Activated CD8-positive, alpha-beta memory T cell treated with anti-CD3 and anti-CD28 coated beads for 24 hours (primary cell): ENCODE measurements around the gene JPT2.

Experiments
- DNase-seq: peaks from one replicate; pipeline ENCODE4 v3.0.0-alpha.2; 2020

The JPT2 gene

DNA sequence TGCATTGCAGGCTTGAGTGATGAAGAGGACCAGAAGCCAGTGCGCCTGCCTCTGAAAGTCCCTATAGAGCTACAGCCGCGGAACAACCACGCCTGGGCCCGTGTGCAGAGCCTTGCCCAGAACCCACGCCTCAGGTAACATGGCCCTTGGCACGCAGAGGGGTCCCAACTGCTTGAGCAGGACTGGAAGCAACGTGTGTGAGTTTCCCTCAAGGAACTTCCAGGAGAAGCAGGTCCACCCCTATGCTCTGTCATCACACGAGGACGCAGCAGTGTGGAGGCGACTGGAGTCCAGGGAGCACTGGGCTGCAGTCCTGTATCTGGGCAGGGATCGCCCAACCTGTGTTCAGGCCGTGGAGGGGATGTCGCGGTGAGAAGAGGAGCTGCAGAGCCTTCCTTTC, 25.1 kb upstream of the JPT2 start:
- DNase-seq = no peak

DNA sequence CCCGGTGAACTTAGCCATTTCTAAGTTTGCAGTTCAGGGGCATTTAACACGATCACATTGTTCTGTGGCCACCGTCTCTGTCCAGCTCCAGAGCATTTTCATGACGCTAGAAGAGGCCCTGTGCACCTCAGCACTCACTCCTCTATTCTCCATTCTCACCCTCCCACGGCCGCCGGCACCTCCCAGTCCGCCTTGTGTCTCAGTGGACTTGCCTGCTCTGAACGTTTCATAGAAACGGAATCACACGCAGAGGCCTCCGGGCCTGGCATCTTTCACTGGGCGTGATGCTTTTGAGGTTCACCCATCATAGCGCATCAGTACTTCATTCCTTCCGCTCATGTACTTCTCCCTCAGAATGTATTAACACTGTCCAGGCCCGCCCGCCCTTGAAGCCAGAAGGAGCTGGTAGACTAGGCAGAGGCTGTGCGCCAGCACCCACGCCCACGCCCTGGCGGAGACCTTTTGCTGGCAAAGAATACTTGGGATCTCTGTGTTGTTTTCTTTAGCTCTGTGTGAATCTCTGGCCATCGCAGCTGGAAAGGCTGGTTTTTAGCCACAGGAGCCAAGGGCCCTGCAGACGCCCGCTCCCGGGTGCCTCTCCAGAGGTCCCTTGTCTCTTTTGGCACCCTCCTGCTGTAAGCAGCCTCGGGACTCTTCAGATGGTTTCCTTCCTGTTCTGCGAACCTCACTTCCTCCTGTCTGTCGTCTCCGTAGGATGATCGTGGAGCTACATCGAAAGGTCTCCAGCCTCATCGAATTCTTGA, 23.4 kb upstream of the JPT2 start:
- DNase-seq = no peak

DNA sequence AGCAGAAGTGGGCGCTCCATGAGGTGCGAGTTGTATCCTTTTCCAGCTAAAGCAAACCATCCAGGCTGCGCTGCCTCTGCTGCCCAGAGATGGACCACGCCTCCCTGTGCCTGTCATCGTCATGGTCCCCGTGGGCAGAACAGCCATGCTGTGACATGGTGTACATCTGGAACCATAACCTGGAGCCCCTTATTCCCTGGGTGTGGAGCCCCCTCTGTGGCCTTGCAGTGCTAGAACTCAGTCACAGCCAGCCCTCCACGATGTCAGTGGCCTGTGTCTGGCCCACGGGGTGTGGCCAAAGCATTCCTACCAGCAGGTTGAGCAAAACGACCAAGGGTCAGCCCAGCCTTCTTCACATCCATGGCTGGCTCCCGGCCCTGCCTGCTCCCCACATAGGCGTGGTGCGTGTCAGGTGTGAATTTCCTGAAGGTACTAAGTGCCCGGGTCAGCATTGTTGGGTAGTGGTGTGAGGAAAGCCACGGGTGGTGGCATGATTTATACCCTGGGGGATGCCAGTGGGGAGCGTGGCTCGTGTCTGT, 22.7 kb upstream of the JPT2 start:
- no peak for DNase-seq

DNA sequence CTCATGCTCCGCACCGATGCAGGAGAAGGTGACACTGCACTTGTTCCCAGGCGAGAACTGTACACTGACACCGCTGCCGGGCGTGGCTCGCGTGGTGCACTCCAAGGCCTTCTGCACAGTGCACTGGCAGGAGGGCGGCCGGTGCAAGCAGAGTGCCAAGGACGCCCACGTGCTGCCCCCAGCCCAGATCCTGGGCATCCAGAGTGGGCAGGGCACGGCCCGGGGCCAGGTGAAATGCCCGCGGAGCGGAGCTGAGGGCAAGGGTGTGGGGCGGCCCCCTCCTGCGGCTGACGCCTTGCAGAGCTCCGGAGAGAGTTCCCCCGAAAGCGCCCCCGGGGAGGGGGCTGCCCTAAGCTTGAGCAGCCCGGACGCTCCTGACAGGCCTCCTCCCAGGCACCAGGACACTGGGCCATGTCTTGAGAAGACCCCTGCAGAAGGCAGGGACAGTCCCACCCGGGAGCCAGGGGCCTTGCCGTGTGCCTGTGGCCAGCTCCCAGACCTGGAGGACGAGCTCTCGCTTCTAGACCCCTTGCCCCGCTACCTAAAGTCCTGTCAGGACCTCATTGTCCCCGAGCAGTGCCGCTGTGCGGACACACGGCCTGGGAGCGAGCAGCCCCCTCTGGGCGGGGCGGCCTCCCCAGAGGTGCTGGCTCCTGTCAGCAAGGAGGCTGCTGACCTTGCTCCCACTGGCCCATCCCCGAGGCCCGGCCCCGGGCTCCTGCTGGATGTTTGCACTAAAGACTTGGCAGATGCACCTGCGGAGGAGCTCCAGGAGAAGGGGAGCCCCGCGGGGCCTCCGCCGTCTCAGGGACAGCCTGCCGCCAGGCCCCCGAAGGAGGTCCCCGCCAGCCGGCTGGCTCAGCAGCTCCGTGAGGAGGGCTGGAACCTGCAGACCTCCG, 21.9 kb upstream of the JPT2 start:
- no peak for DNase-seq

DNA sequence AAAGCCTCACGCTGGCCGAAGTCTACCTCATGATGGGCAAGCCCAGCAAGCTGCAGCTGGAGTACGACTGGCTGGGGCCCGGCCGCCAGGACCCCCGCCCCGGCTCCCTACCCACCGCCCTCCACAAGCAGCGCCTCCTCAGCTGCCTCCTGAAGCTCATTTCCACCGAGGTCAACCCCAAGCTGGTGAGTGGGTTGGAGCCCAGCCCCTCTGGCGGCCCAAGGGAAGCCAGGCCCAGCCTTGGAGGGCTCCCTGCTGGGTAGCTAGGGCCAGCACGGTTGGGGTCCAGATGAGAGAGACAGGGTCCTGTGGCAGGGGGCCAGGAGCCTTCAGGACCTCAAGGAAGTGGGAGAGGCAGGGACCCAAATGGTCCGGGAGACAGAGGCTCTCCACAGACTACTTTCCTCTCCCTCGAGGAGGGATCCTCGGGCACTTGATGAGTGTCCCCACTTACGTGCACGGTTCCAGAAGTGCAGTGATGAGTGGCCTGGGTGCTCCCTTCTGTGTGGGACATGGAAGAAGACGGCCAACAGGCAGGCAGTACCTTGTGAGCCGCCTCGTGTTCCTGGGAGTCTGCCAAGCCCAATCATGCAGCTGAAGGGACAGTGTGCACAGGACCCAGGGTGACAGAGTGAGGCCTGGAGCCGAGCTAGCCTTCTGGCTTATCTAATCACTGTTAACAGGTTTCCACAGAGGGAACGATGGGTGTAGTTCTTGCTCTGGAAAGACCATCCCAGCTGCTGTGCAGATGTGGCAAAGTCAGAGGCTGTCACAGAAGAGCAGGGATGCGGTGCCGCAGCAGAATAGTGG, 21.1 kb upstream of the JPT2 start:
- DNase-seq = no peak

DNA sequence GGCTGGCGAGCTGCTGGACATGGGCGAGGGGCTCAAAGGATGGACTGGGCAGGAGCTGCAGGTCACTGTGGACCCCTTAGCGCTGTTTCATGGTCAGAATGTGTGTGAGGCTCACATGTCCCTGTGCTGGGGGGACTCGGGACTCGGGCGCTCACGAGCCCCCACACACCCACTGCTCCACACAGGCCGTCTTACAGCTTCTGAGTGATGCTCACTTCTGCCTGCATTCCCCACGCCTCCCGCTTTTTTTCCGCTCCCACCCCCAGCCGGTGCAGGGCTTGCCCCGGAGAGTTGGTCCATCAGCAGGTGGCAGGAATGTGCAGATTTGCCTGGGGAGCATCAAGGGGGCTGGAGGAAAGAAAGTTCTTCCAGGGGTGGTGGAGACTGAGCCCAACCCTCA, 20.2 kb upstream of the JPT2 start:
- no peak for DNase-seq

DNA sequence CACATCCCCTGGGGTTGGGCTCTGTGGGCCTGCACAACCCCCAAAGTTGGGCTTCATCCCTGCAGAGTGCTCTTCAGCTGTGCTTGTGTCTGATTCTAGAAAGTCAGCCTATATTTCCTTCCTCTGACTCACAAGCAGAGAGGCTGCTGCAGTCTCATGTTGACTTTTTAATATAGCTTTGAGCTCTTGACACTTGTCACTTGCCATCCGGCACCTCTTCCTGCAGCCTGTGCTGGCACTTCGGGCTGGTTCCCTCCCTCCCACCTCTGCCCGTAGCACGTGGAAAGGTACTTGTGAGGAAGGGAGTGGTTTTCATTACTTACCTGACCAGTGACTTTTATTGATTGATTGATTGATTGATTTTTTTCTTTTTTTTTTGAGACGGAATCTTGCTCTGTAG, 19.0 kb upstream of the JPT2 start:
- DNase-seq = no peak

DNA sequence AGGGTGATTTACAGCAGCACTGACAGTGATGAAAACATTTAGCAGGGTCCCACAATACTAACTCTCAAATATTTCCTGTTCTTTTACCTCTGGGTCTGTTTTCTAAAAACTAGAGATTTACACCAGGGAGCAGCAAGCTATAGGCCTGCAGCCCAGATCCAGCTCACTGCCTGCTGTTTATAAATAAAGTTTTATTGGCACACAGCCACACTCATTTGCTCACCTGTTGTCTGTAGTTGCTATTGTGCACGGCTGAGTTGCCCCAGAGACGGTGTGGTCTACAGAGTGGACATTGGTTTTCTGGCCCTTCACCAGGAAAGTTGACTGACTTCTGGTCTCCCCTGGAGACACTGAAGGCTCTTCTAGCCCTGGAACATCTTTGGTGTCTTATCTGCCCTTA, 16.3 kb upstream of the JPT2 start:
- DNase-seq = no peak

DNA sequence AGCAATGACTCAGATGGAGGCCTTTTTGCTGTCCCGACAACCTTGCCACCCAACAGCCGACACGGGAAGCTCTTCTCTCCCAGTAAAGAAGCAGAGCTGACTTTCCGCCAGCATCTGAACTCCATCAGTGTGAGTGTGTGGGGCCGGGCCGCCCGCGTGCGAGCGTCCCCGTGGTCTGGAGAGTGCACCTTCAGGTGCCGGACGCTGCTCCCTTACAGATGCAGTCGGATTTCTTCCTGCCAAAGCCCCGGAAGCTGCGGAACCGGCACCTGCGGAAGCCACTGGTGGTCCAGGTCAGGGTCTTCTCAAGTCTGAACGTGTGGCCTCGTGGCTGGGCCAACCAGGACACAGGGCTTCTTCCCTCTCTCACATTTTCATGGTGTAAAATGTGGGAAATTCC, 15.5 kb upstream of the JPT2 start:
- no peak for DNase-seq

DNA sequence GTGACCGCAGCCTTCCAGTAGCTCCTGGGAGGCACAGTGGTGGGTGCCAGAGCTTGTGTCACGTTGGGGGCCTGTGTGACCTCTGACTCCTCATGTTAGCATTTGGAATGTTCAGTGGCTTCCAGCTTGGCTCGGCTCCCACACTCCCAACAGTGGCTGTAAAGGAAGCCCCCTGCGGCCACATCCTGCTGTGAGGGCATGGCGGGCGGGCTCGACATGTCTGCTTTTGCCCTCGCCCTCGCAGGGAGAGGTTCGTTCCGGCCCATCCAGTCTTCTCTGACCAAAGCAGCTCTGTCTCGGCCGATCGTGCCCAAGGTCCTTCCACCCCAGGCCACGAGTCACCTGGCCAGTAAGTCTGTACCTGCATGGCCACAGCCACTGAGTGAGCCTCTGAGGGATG, 12.2 kb upstream of the JPT2 start:
- no peak for DNase-seq

DNA sequence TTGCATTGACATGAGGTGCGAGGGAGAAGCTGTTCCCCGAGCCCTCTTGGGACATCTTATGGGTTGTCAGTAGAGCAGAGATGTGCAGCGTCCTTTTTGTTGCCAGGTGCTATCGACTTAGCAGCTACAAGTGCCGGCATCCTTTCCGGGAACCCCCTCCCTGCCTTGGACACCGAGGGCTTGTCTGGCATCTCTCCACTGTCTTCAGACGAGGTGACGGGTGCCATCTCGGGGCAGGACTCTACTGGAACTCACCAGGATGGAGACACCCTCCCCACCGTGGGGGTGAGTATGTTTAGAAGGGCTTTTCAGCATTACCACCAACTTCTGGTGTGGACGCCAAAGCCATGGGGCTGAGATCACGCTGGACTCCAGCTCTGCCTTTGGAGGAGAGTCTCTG, 11.8 kb upstream of the JPT2 start:
- DNase-seq = no peak

DNA sequence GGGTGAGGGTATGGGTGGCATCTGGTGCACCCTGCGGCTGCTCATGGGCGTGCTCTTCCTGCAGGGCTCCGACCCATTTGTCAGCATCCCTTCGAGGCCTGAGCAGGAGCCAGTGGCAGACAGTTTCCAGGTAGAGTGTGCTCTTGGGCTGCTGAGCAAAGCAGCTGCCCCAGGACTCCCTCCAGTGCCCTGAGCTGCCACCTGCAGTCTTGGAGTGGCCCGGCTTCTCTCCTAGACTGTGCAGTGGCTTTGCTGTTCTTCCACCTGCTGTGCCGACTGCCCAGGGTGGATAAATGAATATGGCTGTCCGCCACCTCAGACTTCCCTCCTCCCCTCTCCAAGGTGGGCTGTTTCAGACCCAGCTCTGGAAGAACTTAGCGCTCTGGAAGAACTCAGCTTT, 10.8 kb upstream of the JPT2 start:
- DNase-seq = no peak

DNA sequence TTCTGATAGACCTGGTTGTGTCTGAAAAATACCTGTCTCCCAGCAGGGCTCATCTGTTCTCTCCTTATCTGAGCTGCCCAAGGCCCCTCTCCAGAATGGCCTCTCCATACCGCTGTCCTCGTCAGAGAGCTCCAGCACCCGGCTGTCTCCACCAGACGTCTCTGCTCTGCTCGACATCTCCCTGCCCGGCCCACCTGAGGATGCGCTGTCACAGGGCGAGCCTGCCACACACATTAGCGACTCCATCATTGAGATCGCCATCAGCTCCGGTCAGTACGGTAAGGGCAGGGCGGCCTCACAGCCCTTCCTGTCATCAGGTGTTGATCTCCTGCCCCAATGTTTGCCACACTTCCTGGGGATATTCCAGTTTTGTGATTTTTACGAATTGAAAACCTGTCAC, 10.2 kb upstream of the JPT2 start:
- DNase-seq = no peak

DNA sequence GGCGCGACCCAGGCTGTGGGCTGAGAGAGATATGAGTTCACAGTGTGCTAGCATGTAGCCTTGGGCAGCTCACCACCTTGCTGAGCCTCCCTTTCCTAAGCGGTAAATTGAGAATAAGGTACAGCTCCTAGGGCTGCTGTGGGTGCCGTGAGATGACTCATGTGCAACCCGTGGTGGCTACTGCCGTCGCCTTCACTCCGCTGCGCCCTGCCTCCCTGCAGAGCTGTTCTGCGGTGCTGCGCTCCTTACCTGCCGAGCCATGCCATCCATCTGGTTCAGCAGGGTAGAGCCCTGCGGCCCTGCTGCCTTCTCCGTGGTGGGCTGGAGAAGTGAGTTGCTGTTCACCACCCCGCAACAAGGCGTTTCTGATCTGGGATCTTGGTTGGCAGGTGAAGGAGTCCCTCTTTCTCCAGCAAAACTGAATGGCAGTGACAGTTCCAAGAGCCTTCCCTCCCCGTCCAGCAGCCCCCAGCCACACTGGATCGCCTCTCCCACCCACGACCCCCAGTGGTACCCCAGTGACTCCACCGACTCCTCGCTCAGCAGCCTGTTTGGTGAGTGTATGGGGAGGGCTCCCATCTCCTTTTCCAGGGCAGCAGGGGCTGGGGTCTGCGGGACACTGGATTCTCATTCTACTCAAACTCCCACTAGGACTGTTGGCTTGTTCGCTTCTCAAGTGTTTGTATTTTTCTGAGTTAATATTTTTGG, 9.3 kb upstream of the JPT2 start:
- DNase-seq = no peak

DNA sequence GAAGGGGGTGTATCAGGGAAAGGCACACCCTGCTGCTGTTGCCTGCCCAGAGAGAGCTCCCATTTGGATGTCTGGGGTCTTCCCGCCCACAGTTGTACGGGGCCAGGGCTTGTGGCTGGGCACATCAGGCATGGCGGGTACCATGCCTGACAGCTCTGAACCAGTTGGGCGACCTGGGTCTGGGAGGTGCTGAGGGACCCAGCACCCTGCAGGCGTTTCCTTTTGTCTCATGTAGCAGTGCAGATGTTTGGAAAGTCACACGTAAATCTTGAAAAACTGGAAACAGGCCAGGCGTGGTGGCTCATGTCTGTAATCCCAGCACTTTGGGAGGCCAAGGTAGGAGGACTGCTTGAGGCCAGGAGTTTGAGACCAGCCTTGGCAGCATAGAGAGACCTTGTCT, 8.4 kb upstream of the JPT2 start:
- no peak for DNase-seq

DNA sequence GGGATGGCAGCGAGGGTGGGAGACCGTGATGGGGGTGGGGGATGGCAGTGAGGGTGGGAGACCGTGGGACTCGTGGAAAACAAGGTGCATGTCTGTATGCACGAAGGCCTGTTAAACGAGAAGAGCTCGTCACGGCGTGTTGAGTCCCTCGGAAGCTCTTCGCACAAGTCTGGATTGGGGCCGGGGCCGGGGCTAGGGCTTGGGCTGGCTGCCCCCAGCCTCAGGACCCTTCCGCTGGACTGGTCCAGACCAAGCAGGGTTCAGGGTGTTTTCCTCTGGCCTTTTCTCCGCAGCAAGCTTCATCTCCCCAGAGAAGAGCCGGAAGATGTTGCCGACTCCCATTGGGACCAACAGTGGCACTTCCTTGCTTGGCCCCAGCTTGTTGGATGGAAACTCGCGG, 7.7 kb upstream of the JPT2 start:
- DNase-seq = no peak

DNA sequence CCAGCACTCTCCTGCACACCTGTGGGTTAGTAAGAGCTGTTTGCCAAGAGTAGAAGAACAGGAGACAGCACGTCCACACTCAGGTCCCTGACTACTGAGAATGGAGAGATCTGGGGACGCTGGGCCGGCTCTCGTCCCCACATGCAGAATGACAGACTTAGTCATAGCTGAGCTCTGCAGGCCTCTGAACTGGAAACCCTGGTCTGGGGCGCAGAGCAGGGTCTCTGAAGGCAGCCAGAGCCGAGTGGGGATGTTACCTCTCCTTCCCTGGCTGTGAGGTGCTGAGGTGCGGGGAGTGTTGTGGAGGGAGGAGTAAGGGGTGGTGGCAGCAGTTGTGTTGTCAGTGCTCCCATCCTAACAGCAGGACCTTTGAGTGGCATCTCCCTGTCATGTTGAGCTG, 7.2 kb upstream of the JPT2 start:
- DNase-seq = no peak

DNA sequence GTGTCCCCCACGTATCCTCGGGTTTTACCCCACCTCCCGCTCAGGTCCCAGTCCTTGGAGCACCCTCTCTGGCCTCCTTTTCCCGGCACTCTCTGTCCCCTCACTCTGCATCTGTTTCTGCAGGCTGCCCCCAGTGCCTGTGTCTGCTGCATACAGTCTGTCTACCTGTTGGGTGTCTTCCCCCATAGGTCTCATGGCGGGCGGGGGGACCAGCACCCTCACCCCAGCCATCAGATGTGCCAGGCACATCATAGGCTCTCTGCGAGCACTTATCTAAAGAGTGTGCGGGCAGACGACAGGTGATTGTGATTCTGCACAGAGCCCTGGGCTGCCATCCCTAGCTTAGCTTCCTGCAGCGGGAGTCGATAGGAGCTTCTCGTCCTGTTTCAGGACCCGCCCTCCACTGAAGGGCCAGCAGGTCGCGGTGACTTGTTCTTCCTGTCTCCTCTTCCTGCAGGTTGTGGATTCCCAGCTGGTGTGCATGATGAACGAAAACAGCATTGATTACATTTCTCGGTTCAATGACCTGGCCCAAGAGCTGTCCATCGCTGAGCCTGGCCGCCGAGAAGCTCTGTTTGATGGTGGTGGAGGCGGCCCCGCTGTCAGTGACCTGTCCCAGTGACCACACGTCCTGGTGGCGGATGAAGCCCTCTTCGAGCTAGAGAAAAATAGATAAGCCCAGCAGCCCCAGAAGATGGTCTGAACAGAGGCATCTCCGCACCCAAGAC, 4.5 kb upstream of the JPT2 start:
- DNase-seq = no peak

DNA sequence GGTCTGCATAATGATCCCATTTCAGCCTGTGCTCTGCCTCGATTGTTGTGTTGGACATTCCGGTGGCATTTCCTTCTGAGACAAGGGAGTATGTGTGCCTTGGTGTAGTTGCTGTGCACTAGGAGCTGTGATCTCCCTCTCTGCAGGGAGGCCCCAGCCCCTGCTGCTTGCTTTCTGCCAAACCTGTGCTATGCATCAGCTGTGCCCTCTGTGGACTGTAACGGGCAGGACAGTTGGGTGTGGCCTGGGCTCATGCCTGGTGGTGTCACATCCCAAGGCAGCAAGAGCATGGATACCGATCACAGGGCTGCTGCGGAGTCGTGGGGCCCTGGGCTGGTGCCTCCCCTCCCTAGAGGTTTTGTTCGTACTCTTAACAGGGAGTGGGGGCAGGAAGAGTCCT, 3.8 kb upstream of the JPT2 start:
- DNase-seq = no peak

DNA sequence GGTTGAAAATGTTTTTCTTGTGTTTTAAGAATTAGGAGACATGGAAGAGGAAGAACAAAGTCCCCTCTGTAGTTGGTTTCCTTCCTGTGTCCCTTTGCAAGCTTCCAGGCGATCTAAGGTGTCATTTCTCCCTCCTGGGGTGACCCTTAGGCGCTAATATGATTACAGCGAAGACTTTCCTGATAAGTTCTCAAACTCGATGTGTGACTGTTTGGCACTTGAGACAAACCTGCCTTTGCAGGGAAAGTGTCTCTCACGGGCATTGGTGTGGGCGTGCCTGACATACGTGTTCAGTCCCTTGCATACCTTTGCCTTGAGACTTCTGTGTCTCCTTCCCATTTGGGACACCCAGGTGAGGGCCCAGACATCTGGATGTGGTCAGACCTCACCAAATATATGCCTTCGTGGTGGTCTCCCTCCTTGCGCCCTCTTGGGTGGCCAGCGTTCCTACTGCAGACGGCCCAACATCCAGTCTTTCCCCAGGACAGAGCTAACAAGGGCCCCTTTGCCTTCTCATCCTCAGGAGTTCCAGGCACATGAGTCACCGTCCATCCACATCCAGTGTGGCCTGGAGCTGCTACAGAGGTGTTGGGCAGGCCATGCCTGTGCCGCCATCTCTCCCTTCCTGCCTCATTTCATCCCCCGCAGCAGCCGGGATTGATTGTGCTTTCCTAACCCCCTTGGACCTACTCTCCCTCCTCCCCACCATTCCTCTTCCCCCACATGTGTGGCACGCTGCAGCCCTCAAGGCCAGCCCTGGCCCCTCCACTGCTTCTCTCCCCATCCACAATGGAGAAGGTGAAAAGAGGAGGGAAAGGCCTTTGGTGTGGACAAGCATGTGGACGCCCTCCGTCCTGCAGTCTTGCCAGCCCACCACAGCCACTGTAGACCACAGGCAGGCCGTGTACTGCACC, 3.1 kb upstream of the JPT2 start:
- DNase-seq = no peak

DNA sequence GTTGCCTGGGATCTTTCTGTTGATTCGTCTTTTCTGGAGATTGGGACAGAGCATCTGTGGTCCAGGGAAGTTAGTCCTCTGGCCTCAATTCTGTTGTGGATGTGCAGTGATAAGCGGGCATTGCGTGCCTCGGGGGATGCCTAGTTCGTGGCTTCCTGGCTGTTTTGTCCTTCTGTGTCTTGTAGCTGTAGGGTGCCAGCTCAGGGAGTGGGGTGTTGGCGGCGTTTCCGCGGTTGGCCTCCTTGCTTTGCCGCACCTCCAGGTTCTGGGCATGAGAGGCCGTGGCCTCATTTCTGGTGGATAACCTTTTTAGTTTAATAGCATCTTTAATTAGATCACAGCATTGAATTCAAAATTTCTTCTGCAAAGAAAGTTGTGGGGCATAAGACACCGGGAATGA, 1.4 kb upstream of the JPT2 start:
- DNase-seq = no peak
